ENCODE measurements around the gene IGIP.

The IGIP gene

GRCh38 chr5:140145818-140146522, 20.2 kb downstream of the IGIP start:
- no peak overlapping the region for H3K4me3 ChIP-seq (ENCODE audit: low read depth, low read length)
- no peak for DNase-seq (ENCODE audit: low read depth)
- no peak for TF ChIP-seq CTCF (IDR thresholded peaks at IDR 0.05; ENCODE audit: control insufficient read depth, extremely low read depth, insufficient read depth)

DNA sequence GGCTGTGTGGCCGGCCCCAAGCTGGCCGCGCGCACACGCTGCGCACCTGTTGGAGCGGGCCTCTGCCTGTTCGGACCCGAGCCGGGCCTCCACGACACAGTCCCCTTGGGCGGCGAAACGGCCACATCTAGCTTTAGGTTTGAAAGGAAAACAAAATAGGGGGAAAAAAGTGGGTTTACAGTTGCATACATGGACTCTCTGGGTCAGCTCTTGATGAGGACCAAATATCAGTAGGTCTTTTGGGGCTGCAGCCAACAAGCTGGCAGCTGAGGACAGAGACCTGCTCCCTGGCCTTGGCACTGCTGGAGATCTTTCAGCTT, 20.7 kb downstream of the IGIP start:
- H3K4me3 ChIP-seq (ENCODE audit: low read depth, low read length), result no peak overlapping the region
- no peak for TF ChIP-seq CTCF (IDR thresholded peaks at IDR 0.05; ENCODE audit: control insufficient read depth, extremely low read depth, insufficient read depth)

GRCh38 chr5:140147460-140147859, 21.7 kb downstream of the IGIP start:
- DNase-seq (ENCODE audit: low read depth), result no peak
- H3K4me3 ChIP-seq (ENCODE audit: low read depth, low read length), result no peak overlapping the region
- no peak for TF ChIP-seq CTCF (IDR thresholded peaks at IDR 0.05; ENCODE audit: control insufficient read depth, extremely low read depth, insufficient read depth)

More for the DNA sequence above, 20.7 kb downstream of the IGIP start:
- no peak for DNase-seq (ENCODE audit: low read depth)

GRCh38 chr5:140148508-140148907, 22.8 kb downstream of the IGIP start:
- H3K4me3 ChIP-seq (ENCODE audit: low read depth, low read length), result no peak overlapping the region
- TF ChIP-seq CTCF (IDR thresholded peaks at IDR 0.05; ENCODE audit: control insufficient read depth, extremely low read depth, insufficient read depth), result no peak
- DNase-seq (ENCODE audit: low read depth), result no peak

DNA sequence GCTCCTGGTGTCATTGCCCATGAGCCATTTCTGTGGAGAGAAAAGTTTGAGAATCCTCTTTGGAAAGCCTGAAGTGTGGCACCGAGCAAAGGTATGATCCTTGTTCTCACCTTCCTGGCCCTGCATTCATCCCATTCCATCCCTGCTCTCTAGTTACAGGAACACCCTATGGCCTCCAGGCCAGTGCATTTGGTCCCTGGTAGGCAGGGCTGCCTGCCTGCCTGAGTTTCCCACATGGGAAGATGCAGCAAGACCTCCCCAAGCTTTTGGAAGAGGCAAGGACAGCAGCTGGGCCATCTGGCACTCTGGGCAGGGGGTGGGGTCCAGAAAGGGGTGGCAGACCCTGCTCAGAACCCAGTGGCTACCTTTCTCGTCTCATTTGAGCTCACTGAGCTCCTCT, 24.5 kb downstream of the IGIP start:
- no peak for DNase-seq (ENCODE audit: low read depth)
- no peak for TF ChIP-seq CTCF (IDR thresholded peaks at IDR 0.05; ENCODE audit: control insufficient read depth, extremely low read depth, insufficient read depth)
- H3K4me3 ChIP-seq (ENCODE audit: low read depth, low read length), result no peak overlapping the region

- no peak for DNase-seq (ENCODE audit: low read depth)
- no peak overlapping the region for H3K4me3 ChIP-seq (ENCODE audit: low read depth, low read length)
- no peak for TF ChIP-seq CTCF (IDR thresholded peaks at IDR 0.05; ENCODE audit: control insufficient read depth, extremely low read depth, insufficient read depth)
Measured at GRCh38 chr5:140151144-140152021, 25.6 kb downstream of the IGIP start.
